Measurements from ENCODE around the gene ACAD11. TPM values are rescaled to one million over a fixed set of nuclear protein-coding genes. Genes with fewer than 3 reads are reported as not detected.

The ACAD11 gene, protein sequence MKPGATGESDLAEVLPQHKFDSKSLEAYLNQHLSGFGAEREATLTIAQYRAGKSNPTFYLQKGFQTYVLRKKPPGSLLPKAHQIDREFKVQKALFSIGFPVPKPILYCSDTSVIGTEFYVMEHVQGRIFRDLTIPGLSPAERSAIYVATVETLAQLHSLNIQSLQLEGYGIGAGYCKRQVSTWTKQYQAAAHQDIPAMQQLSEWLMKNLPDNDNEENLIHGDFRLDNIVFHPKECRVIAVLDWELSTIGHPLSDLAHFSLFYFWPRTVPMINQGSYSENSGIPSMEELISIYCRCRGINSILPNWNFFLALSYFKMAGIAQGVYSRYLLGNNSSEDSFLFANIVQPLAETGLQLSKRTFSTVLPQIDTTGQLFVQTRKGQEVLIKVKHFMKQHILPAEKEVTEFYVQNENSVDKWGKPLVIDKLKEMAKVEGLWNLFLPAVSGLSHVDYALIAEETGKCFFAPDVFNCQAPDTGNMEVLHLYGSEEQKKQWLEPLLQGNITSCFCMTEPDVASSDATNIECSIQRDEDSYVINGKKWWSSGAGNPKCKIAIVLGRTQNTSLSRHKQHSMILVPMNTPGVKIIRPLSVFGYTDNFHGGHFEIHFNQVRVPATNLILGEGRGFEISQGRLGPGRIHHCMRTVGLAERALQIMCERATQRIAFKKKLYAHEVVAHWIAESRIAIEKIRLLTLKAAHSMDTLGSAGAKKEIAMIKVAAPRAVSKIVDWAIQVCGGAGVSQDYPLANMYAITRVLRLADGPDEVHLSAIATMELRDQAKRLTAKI
- total RNA-seq (2011; cell fraction: chromatin; rRNA removed; ENCODE audit: low replicate concordance), result 18.5 and 26.7 TPM in 2 replicates
- 9.3 and 9.8 TPM in 2 replicates for total RNA-seq (2011; cell fraction: nucleolus; rRNA removed)
- total RNA-seq (2011; cell fraction: nucleoplasm; rRNA removed), result 11.5 and 14.9 TPM in 2 replicates
- total RNA-seq (2014; rRNA removed) (4.0 and 6.0 TPM in 2 replicates), total RNA-seq (2014; rRNA removed; fragmentation: Illumina TruSeq; extraction: Trizol) (3.5 and 4.2 TPM in 2 replicates), total RNA-seq (2015; rRNA removed; fragmentation: Illumina TruSeq; extraction: Trizol) (3.8 and 4.3 TPM in 2 replicates), total RNA-seq (2021) (3.4 and 3.7 TPM in 2 replicates), polyA plus RNA-seq (2011; rRNA removed) (8.4 and 8.7 TPM in 2 replicates), polyA plus RNA-seq (2014; fragmentation: Illumina TruSeq; extraction: Trizol) (3.6 and 5.0 TPM in 2 replicates), polyA plus RNA-seq (2014; fragmentation: Nextera tagmentation; extraction: Ambion mirVana) (1 to 10 TPM; 1.3 to 2.1 TPM), polyA plus RNA-seq (2014; rRNA removed) (6.3 and 7.4 TPM in 2 replicates), polyA minus RNA-seq (2011; rRNA and poly(A)+ RNA removed) (8.2 and 15.5 TPM in 2 replicates), Bru-seq, nascent RNA (percentile 68 among the genes with signal in this experiment), BruChase-seq, experiment 1, labeled RNA remaining after a 2-hour chase (percentile 70 among the genes with signal in this experiment), BruChase-seq, experiment 2, labeled RNA remaining after a 6-hour chase (percentile 77 among the genes with signal in this experiment)
- 1.3 and 2.6 TPM in 2 replicates for polyA plus RNA-seq (2011; cell fraction: cytosol; rRNA removed)
- polyA plus RNA-seq (2011; cell fraction: nucleus; rRNA removed), result 17.3 and 20.0 TPM in 2 replicates
- 3.3 and 7.8 TPM in 2 replicates for polyA plus RNA-seq (2012)
- 1.7 and 2.0 TPM in 2 replicates for polyA minus RNA-seq (2011; cell fraction: cytosol; rRNA and poly(A)+ RNA removed)
- polyA minus RNA-seq (2011; cell fraction: nucleus; rRNA and poly(A)+ RNA removed), result 13.1 and 17.4 TPM in 2 replicates
- long read RNA-seq, experiment 1, partial matches to known transcripts, result 1 of 3 reads
- long read RNA-seq, experiment 1, other reads (novel, unspliced or antisense), result 2 of 3 reads
- long read RNA-seq, experiment 2, full-length matches to known transcripts, result 1 of 1 reads
- long read RNA-seq, experiment 2, partial matches to known transcripts, result 0 of 1 reads
- long read RNA-seq, experiment 2, other reads (novel, unspliced or antisense), result 0 of 1 reads
- long read RNA-seq, experiment 3, full-length matches to known transcripts, result 1 of 1 reads
- long read RNA-seq, experiment 3, partial matches to known transcripts, result 0 of 1 reads
- long read RNA-seq, experiment 3, other reads (novel, unspliced or antisense), result 0 of 1 reads

GRCh38 chr3:132659365-132660051 lies at the start of gene ACAD11:
TSS of gene ACAD11 (minus strand) at chr3:132659809. CDS start at chr3:132659751, 58 bp downstream.
- ATAC-seq (peak; percentile 81), DNase-seq (ENCODE audit: extremely low read depth in 1 of 4, low spot score in 3 of 4) (peak; percentile 38 to 63 (median 52)), FAIRE-seq (peak; percentile 83)
- TSS peak; percentile 73 for BruUV-seq (replicated peaks)
- H3K36me3 ChIP-seq (ENCODE audit: control insufficient read depth, insufficient read depth, low read length), result peaks cover 3% of the 10 kb centered on the region; the same call in 2 of the 3 replicates
- POLR2A ChIA-PET, result interaction anchor here (0.7 to 1.2 kb wide), 4 partner anchors 14 to 297 kb away, joined by 3 read pairs; no protein-coding TSS in a partner anchor
- 0% methylated on average over 28 of the region's 34 CpGs for WGBS (ENCODE audit: insufficient coverage, low coverage, missing lambda C conversion rate)
- peak within 1 kb of the TSS; percentile 91 for H3K27ac ChIP-seq (ENCODE audit: extremely low read depth, low read depth, low read length)
- in situ Hi-C loops (cut with MboI) (no loop called here), intact Hi-C loops (cut with micrococcal nuclease) (loop anchor here (2.0 to 10.0 kb wide), 3 partner anchors 63 to 723 kb away; partner anchors contain the start of gene NPHP3)
- peak within 1 kb of the TSS; percentile 93 for H3K4me2 ChIP-seq (ENCODE audit: insufficient read depth, low read length)
- CTCF ChIA-PET (ENCODE audit: low intra/inter-chr PET ratio), result no interaction called here
- peaks cover 0 to 9% of the 10 kb centered on the region in 2 experiments; a peak in 4 of 5 replicates for H3K4me1 ChIP-seq (replicated peaks in 1 of 2; ENCODE audit: control insufficient read depth in 2 of 2, insufficient read depth in 2 of 2, low read length in 2 of 2)
- H3K4me3 ChIP-seq, result peak within 1 kb of the TSS; percentile 91
- no peaks in the 10 kb centered on the region for H4K20me1 ChIP-seq (replicated peaks; ENCODE audit: control insufficient read depth, insufficient read depth, low read length)
- H3K9me3 ChIP-seq (replicated peaks; ENCODE audit: control insufficient read depth, insufficient read depth, low read depth, low read length), result no peaks in the 10 kb centered on the region
- H2AFZ ChIP-seq (ENCODE audit: low read depth, low read length), result peak within 1 kb of the TSS; percentile 99
- H3K9me1 ChIP-seq (ENCODE audit: control insufficient read depth, insufficient read depth, low read length), result no peaks in the 10 kb centered on the region
- no peaks in the 10 kb centered on the region for H3K27me3 ChIP-seq (ENCODE audit: control insufficient read depth in 2 of 2, insufficient read depth in 2 of 2, low read length in 2 of 2)
- H3K9ac ChIP-seq (ENCODE audit: insufficient read depth in 1 of 2, low read depth in 2 of 2, low read length in 2 of 2), result peak within 1 kb of the TSS; percentile 90 to 98
- H3K79me2 ChIP-seq (ENCODE audit: control insufficient read depth, insufficient read depth, low read length), result peaks cover 52% of the 10 kb centered on the region
- TF ChIP-seq CEBPB (tag; IDR thresholded peaks at IDR 0.05), result no peak
- TF ChIP-seq HNRNPUL1 (IDR thresholded peaks at IDR 0.05; ENCODE audit: low read length), result no peak
- TF ChIP-seq, protein P1, sequence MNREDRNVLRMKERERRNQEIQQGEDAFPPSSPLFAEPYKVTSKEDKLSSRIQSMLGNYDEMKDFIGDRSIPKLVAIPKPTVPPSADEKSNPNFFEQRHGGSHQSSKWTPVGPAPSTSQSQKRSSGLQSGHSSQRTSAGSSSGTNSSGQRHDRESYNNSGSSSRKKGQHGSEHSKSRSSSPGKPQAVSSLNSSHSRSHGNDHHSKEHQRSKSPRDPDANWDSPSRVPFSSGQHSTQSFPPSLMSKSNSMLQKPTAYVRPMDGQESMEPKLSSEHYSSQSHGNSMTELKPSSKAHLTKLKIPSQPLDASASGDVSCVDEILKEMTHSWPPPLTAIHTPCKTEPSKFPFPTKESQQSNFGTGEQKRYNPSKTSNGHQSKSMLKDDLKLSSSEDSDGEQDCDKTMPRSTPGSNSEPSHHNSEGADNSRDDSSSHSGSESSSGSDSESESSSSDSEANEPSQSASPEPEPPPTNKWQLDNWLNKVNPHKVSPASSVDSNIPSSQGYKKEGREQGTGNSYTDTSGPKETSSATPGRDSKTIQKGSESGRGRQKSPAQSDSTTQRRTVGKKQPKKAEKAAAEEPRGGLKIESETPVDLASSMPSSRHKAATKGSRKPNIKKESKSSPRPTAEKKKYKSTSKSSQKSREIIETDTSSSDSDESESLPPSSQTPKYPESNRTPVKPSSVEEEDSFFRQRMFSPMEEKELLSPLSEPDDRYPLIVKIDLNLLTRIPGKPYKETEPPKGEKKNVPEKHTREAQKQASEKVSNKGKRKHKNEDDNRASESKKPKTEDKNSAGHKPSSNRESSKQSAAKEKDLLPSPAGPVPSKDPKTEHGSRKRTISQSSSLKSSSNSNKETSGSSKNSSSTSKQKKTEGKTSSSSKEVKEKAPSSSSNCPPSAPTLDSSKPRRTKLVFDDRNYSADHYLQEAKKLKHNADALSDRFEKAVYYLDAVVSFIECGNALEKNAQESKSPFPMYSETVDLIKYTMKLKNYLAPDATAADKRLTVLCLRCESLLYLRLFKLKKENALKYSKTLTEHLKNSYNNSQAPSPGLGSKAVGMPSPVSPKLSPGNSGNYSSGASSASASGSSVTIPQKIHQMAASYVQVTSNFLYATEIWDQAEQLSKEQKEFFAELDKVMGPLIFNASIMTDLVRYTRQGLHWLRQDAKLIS (CRISPR knock-in tag; IDR thresholded peaks at IDR 0.05), result no peak
- 0 out of 2 replicates have a peak, but pooled peaks have one; percentile 21 for TF ChIP-seq SP1 (CRISPR knock-in tag; IDR thresholded peaks at IDR 0.05)
- peak; percentile 9 to 22; a peak in 1 of 4 replicates for TF ChIP-seq SIN3A (IDR thresholded peaks at IDR 0.05; ENCODE audit: borderline replicate concordance in 2 of 2, control insufficient read depth in 1 of 2, low read depth in 2 of 2, low read length in 2 of 2)
- TF ChIP-seq, protein P2, sequence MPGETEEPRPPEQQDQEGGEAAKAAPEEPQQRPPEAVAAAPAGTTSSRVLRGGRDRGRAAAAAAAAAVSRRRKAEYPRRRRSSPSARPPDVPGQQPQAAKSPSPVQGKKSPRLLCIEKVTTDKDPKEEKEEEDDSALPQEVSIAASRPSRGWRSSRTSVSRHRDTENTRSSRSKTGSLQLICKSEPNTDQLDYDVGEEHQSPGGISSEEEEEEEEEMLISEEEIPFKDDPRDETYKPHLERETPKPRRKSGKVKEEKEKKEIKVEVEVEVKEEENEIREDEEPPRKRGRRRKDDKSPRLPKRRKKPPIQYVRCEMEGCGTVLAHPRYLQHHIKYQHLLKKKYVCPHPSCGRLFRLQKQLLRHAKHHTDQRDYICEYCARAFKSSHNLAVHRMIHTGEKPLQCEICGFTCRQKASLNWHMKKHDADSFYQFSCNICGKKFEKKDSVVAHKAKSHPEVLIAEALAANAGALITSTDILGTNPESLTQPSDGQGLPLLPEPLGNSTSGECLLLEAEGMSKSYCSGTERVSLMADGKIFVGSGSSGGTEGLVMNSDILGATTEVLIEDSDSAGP (CRISPR knock-in tag; IDR thresholded peaks at IDR 0.05), result no peak
- no peak for TF ChIP-seq NUFIP1 (IDR thresholded peaks at IDR 0.05; ENCODE audit: partially characterized antibody)
